Neuronal stem cell (in vitro differentiated cells): ENCODE data around the gene NELL1.

Experiments
- DNase-seq: peaks from one replicate; pipeline ENCODE4 v3.0.0-alpha.2; 2013; ENCODE audit warnings: low spot score
- H2AFZ ChIP-seq: one replicate; pipeline ENCODE4 v1.6.1; 2013; ENCODE audit warnings: mild to moderate bottlenecking, low read length, inconsistent platforms
- H2AK5ac ChIP-seq: 2 replicates; pipeline ENCODE4 v1.6.1; 2013; ENCODE audit warnings: low read depth, mild to moderate bottlenecking, inconsistent platforms, low read length, moderate library complexity, mixed read lengths
- H2BK120ac ChIP-seq: 2 replicates; pipeline ENCODE4 v1.6.1; 2013; ENCODE audit warnings: low read depth, mild to moderate bottlenecking, inconsistent platforms, low read length, moderate library complexity, mixed read lengths
- H2BK12ac ChIP-seq: one replicate; pipeline ENCODE4 v1.6.1; 2013; ENCODE audit warnings: low read length, inconsistent platforms
- H2BK15ac ChIP-seq: 2 replicates; pipeline ENCODE4 v1.6.1; 2013; ENCODE audit warnings: mild to moderate bottlenecking, low read length, inconsistent platforms, mixed read lengths
- H2BK5ac ChIP-seq: one replicate; pipeline ENCODE4 v1.6.1; 2013; ENCODE audit warnings: inconsistent platforms, mild to moderate bottlenecking, low read length, moderate library complexity
- H3K14ac ChIP-seq: one replicate; pipeline ENCODE4 v1.6.1; 2013; ENCODE audit warnings: low read length, inconsistent platforms
- H3K18ac ChIP-seq: 2 replicates; pipeline ENCODE4 v1.6.1; 2013; ENCODE audit warnings: low read length, inconsistent platforms
- H3K23ac ChIP-seq: 2 replicates; pipeline ENCODE4 v1.6.1; 2013; ENCODE audit warnings: low read depth, mild to moderate bottlenecking, mixed read lengths, low read length, inconsistent platforms; ENCODE audit not compliant: poor library complexity
- H3K27ac ChIP-seq: replicated peaks from 3 replicates; pipeline ENCODE4 v1.5.1; 2013; ENCODE audit warnings: low read length, inconsistent platforms
- H3K27me3 ChIP-seq, 3 experiments: 2 replicates each; pipeline ENCODE4 v1.6.1; 2013; ENCODE audit warnings: low read length in 3 of 3, mild to moderate bottlenecking in 2 of 3, inconsistent platforms in 1 of 3, low read depth in 1 of 3, mixed read lengths in 1 of 3, moderate library complexity in 1 of 3; ENCODE audit not compliant: control insufficient read depth in 3 of 3, insufficient read depth in 3 of 3
- H3K36me3 ChIP-seq, 2 donors: replicated peaks in 1 of 2; 2 replicates each; pipeline ENCODE4 v1.6.1; 2013; ENCODE audit warnings: low read length in 2 of 2; ENCODE audit not compliant: control insufficient read depth in 2 of 2, insufficient read depth in 2 of 2
- H3K4ac ChIP-seq: 2 replicates; pipeline ENCODE4 v1.6.1; 2013; ENCODE audit warnings: inconsistent platforms, mild to moderate bottlenecking, low read length, moderate library complexity
- H3K4me1 ChIP-seq, 2 donors: 1 replicate in 1 of 2; 2 replicates in 1 of 2; pipeline ENCODE4 v1.6.1; 2013; ENCODE audit warnings: low read length in 2 of 2, low read depth in 1 of 2; ENCODE audit not compliant: control insufficient read depth in 2 of 2, insufficient read depth in 1 of 2
- H3K4me2 ChIP-seq: one replicate; pipeline ENCODE4 v1.6.1; 2013; ENCODE audit warnings: mild to moderate bottlenecking, low read length, inconsistent platforms; ENCODE audit not compliant: insufficient read depth, poor library complexity, severe bottlenecking
- H3K4me3 ChIP-seq, 2 donors: 2 replicates each; pipeline ENCODE4 v1.5.1; 2013; ENCODE audit warnings: low read length in 2 of 2, mild to moderate bottlenecking in 2 of 2, inconsistent platforms in 1 of 2, moderate library complexity in 1 of 2
- H3K79me1 ChIP-seq: one replicate; pipeline ENCODE4 v1.6.1; 2013; ENCODE audit warnings: low read depth, mild to moderate bottlenecking, inconsistent platforms, low read length, moderate library complexity
- H3K9ac ChIP-seq: one replicate; pipeline ENCODE4 v1.6.1; 2013; ENCODE audit warnings: mild to moderate bottlenecking, low read depth, low read length, inconsistent platforms; ENCODE audit not compliant: poor library complexity
- H3K9me3 ChIP-seq, 2 donors: replicated peaks in 1 of 2; 2 replicates each; pipeline versions ENCODE3 to v1.6.1; 2013; ENCODE audit warnings: low read length in 2 of 2, mild to moderate bottlenecking in 2 of 2, inconsistent platforms in 1 of 2, low read depth in 1 of 2, mixed read lengths in 1 of 2, moderate library complexity in 1 of 2; ENCODE audit not compliant: control insufficient read depth in 2 of 2, insufficient read depth in 1 of 2
- H4K8ac ChIP-seq: one replicate; pipeline ENCODE4 v1.6.1; 2013; ENCODE audit warnings: low read depth, mild to moderate bottlenecking, inconsistent platforms, low read length, moderate library complexity
- H4K91ac ChIP-seq: one replicate; pipeline ENCODE4 v1.6.1; 2013; ENCODE audit warnings: low read length, low read depth, mild to moderate bottlenecking, inconsistent platforms; ENCODE audit not compliant: poor library complexity
- WGBS, 2 donors: extraction: QIAGEN DNeasy Blood & Tissue Kit; methylation state at CpG; one replicate each; pipeline ENCODE4 v1.1.7; 2013; ENCODE audit warnings: missing lambda C conversion rate in 2 of 2, mixed read lengths in 1 of 2; ENCODE audit not compliant: insufficient read length in 2 of 2, insufficient replicate concordance in 1 of 2; ENCODE audit errors: extremely low coverage in 2 of 2; 5-methylcytosine and 5-hydroxymethylcytosine counted together

Gene NELL1

GRCh38 chr11:20808328-20808727 lies 138.9 kb downstream of the NELL1 start:
- no peaks in the 10 kb centered on the region for H3K4me1 ChIP-seq
- H2BK120ac ChIP-seq = no peak overlapping the region
- H2AK5ac ChIP-seq = no peak overlapping the region
- DNase-seq = no peak
- no peak overlapping the region for H3K14ac ChIP-seq
- H3K4ac ChIP-seq = no peak overlapping the region
- H3K79me1 ChIP-seq = no peaks in the 10 kb centered on the region
- WGBS, 2 donors = no CpG with 5 or more reads among the region's 1 CpG
- H3K4me2 ChIP-seq = no peak overlapping the region
- no peak overlapping the region for H2BK15ac ChIP-seq
- H3K27ac ChIP-seq = no peak overlapping the region
- no peak overlapping the region for H3K4me3 ChIP-seq
- H2BK5ac ChIP-seq = no peak overlapping the region
- H3K18ac ChIP-seq = no peak overlapping the region
- no peaks in the 10 kb centered on the region for H3K27me3 ChIP-seq
- no peak overlapping the region for H2AFZ ChIP-seq
- H3K9me3 ChIP-seq = no peaks in the 10 kb centered on the region
- H3K36me3 ChIP-seq = no peaks in the 10 kb centered on the region
- no peak overlapping the region for H4K91ac ChIP-seq
- H4K8ac ChIP-seq = no peak overlapping the region
- H3K23ac ChIP-seq = no peak overlapping the region
- H2BK12ac ChIP-seq = no peak overlapping the region
- H3K9ac ChIP-seq = no peak overlapping the region

GRCh38 chr11:20821046-20821445 lies 151.7 kb downstream of the NELL1 start:
- DNase-seq = no peak
- no peak overlapping the region for H4K91ac ChIP-seq
- H2BK12ac ChIP-seq = no peak overlapping the region
- H2BK5ac ChIP-seq = no peak overlapping the region
- H2BK15ac ChIP-seq = no peak overlapping the region
- no peak overlapping the region for H3K4ac ChIP-seq
- no peaks in the 10 kb centered on the region for H3K79me1 ChIP-seq
- H3K23ac ChIP-seq = no peak overlapping the region
- H4K8ac ChIP-seq = no peak overlapping the region
- H3K27ac ChIP-seq = no peak overlapping the region
- no peaks in the 10 kb centered on the region for H3K36me3 ChIP-seq
- H2AFZ ChIP-seq = no peak overlapping the region
- no peak overlapping the region for H3K18ac ChIP-seq
- H3K27me3 ChIP-seq = peaks cover 0 to 4% (median 0%) of the 10 kb centered on the region in 3 experiments
- no CpG with 5 or more reads among the region's 2 CpGs for WGBS, 2 donors
- no peak overlapping the region for H2AK5ac ChIP-seq
- H3K4me3 ChIP-seq = no peak overlapping the region
- H3K9me3 ChIP-seq = no peaks in the 10 kb centered on the region
- H3K4me1 ChIP-seq = no peaks in the 10 kb centered on the region
- H3K14ac ChIP-seq = no peak overlapping the region
- no peak overlapping the region for H2BK120ac ChIP-seq
- H3K9ac ChIP-seq = no peak overlapping the region
- H3K4me2 ChIP-seq = no peak overlapping the region

GRCh38 chr11:20821470-20821869 lies 152.1 kb downstream of the NELL1 start:
- no peak overlapping the region for H3K4ac ChIP-seq
- H3K9me3 ChIP-seq = no peaks in the 10 kb centered on the region
- no peak overlapping the region for H3K4me2 ChIP-seq
- no peak overlapping the region for H3K4me3 ChIP-seq
- H3K79me1 ChIP-seq = no peaks in the 10 kb centered on the region
- H3K36me3 ChIP-seq = no peaks in the 10 kb centered on the region
- H3K27ac ChIP-seq = no peak overlapping the region
- H3K18ac ChIP-seq = no peak overlapping the region
- H2AK5ac ChIP-seq = no peak overlapping the region
- H2BK15ac ChIP-seq = no peak overlapping the region
- H2BK120ac ChIP-seq = no peak overlapping the region
- H2BK5ac ChIP-seq = no peak overlapping the region
- no peaks in the 10 kb centered on the region for H3K4me1 ChIP-seq
- no peak overlapping the region for H3K9ac ChIP-seq
- H3K27me3 ChIP-seq = peaks cover 0 to 4% (median 0%) of the 10 kb centered on the region in 3 experiments
- no peak for DNase-seq
- no peak overlapping the region for H3K14ac ChIP-seq
- no peak overlapping the region for H3K23ac ChIP-seq
- no peak overlapping the region for H2BK12ac ChIP-seq
- no peak overlapping the region for H2AFZ ChIP-seq
- H4K8ac ChIP-seq = no peak overlapping the region
- H4K91ac ChIP-seq = no peak overlapping the region

- H3K9ac ChIP-seq = no peak overlapping the region
- H2BK120ac ChIP-seq = no peak overlapping the region
- H3K4ac ChIP-seq = no peak overlapping the region
- no peaks in the 10 kb centered on the region for H3K79me1 ChIP-seq
- no peak overlapping the region for H3K18ac ChIP-seq
- H4K8ac ChIP-seq = no peak overlapping the region
- H3K4me3 ChIP-seq = no peak overlapping the region
- no peak overlapping the region for H4K91ac ChIP-seq
- no peaks in the 10 kb centered on the region for H3K9me3 ChIP-seq
- H2BK15ac ChIP-seq = no peak overlapping the region
- H3K36me3 ChIP-seq = no peaks in the 10 kb centered on the region
- no CpG with 5 or more reads among the region's 2 CpGs for WGBS, 2 donors
- H3K4me1 ChIP-seq = no peaks in the 10 kb centered on the region
- no peak overlapping the region for H2AFZ ChIP-seq
- H3K14ac ChIP-seq = no peak overlapping the region
- H3K23ac ChIP-seq = no peak overlapping the region
- H2AK5ac ChIP-seq = no peak overlapping the region
- no peak overlapping the region for H2BK12ac ChIP-seq
- no peak for DNase-seq
- H3K4me2 ChIP-seq = no peak overlapping the region
- H2BK5ac ChIP-seq = no peak overlapping the region
- H3K27ac ChIP-seq = no peak overlapping the region
- H3K27me3 ChIP-seq = peaks cover 0 to 4% (median 0%) of the 10 kb centered on the region in 3 experiments
Measured at GRCh38 chr11:20824773-20825172, 155.4 kb downstream of the NELL1 start.
